GM12872 (cell line): Measurements from ENCODE around the gene KRT85.

ENCODE experiments used
- CTCF ChIP-seq: IDR thresholded peaks from 3 replicates; pipeline ENCODE4 v1.5.1; 2011; ENCODE audit warnings: low read depth, mild to moderate bottlenecking, low read length, moderate library complexity; ENCODE audit not compliant: insufficient read depth

Gene KRT85

GRCh38 chr12:52351196-52352059 lies 15.9 kb downstream of the KRT85 start:
- TF ChIP-seq CTCF, result no peak

- no peak for TF ChIP-seq CTCF
Measured at GRCh38 chr12:52350786-52351185, 16.5 kb downstream of the KRT85 start.

- TF ChIP-seq CTCF, result no peak
Measured at GRCh38 chr12:52350021-52350620, 17.2 kb downstream of the KRT85 start.

GRCh38 chr12:52349196-52349595 lies 18.1 kb downstream of the KRT85 start:
- TF ChIP-seq CTCF, result no peak

- no peak for TF ChIP-seq CTCF
Measured at GRCh38 chr12:52347551-52348510, 19.4 kb downstream of the KRT85 start.

- TF ChIP-seq CTCF, result no peak
Measured at GRCh38 chr12:52347016-52347415, 20.3 kb downstream of the KRT85 start.

- TF ChIP-seq CTCF, result no peak
Measured at GRCh38 chr12:52346593-52346992, 20.7 kb downstream of the KRT85 start.
